Measurements from ENCODE around the gene SPATA12.
A peak's percentile ranks its signal among the peaks of the same experiment; 100 is the strongest.

SPATA12 gene

DNA sequence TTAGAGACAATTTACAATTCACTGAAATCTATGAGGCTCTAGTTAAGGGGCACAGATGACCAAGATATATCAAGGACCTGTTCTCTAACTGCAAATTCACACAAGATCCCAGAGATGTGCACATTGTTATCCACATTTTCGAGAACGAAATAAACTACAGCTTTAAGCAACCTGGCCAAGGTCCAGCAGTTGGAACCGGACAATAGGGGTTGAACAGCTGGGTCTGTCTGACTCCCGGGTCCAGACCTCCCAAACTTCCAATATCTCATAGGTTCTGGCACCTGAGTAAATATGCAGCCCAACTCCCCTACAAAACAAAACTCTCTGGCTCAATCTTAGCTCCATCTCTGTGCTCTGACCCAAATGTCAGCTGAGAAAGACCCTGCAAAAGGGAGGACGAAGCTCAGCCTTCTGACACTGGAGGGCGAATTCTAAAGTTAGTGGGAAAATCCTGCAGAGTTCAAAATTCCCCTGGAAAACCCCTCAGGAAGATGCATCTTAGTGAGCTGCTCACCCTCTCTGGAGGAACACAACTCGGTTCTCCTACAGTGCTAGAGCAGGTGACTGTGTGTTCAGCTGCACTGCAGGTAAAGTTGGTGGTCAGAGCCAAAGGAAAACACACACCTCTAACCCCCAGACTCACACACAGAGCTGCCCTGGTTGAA is 14.2 kb upstream of the SPATA12 start:
- no peak overlapping the region for H3K4me2 ChIP-seq (ENCODE audit: low read depth, low read length, poor library complexity, severe bottlenecking)

DNA sequence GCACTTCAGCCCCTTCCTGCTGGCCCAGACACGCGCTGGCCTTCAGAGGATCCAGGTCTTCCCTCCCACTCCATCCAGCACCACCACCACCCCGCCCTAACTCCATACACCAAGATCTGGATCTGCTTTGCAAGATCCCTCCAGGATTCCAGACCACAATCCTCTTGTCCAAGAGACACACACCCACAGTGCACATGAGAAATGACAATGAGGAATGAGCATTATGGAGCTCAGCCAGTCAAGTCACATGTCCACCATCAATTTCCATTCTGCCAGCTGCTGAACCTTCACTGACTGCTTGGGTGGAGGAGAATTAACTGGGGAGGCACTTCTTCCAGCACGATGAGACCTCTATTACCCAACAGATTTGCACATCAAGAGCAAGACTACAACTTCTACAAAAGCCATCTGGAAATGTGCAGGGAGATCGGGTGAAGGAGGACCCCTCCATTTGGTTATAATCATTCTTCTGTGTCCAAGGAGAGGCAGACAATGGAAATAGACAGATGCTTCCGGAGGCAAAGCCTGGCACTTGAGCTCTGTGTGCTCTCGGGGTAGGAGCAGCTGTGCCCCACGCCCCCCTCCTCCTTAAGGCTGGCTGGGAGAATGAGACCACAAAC is 12.3 kb upstream of the SPATA12 start:
- Histone ChIP-seq H3K4me1 (ENCODE audit: insufficient read depth, low read length, poor library complexity, severe bottlenecking) (peaks cover 9% of the 10 kb centered on the region), H3K4me2 (ENCODE audit: low read depth, low read length, poor library complexity, severe bottlenecking) (no peak overlapping the region), H3F3A (ENCODE audit: low read depth) (no peaks in the 10 kb centered on the region), H3K9me2 (replicated peaks; ENCODE audit: low read depth, low read length) (no peaks in the 10 kb centered on the region), H3K27me3 (ENCODE audit: insufficient read depth, low read length, poor library complexity, severe bottlenecking) (no peaks in the 10 kb centered on the region), H4K20me1 (ENCODE audit: insufficient read depth, low read length, poor library complexity, severe bottlenecking) (no peaks in the 10 kb centered on the region), H3K9me3 (ENCODE audit: insufficient read depth, low read depth, low read length) (no peaks in the 10 kb centered on the region), H3K36me3 (ENCODE audit: insufficient read depth, low read length) (no peaks in the 10 kb centered on the region), H2AFZ (ENCODE audit: low read length) (peak overlapping the region; percentile 54), H3K4me3 (ENCODE audit: low read length, poor library complexity, severe bottlenecking) (no peak overlapping the region), H3K9ac (ENCODE audit: low read depth, low read length, poor library complexity, severe bottlenecking) (peak overlapping the region; percentile 40), H3K79me2 (ENCODE audit: insufficient read depth, low read length) (no peaks in the 10 kb centered on the region)
- no peak for TF ChIP-seq EZH2phosphoT487 (IDR thresholded peaks at IDR 0.05; ENCODE audit: borderline replicate concordance)
- TF ChIP-seq, protein P1, sequence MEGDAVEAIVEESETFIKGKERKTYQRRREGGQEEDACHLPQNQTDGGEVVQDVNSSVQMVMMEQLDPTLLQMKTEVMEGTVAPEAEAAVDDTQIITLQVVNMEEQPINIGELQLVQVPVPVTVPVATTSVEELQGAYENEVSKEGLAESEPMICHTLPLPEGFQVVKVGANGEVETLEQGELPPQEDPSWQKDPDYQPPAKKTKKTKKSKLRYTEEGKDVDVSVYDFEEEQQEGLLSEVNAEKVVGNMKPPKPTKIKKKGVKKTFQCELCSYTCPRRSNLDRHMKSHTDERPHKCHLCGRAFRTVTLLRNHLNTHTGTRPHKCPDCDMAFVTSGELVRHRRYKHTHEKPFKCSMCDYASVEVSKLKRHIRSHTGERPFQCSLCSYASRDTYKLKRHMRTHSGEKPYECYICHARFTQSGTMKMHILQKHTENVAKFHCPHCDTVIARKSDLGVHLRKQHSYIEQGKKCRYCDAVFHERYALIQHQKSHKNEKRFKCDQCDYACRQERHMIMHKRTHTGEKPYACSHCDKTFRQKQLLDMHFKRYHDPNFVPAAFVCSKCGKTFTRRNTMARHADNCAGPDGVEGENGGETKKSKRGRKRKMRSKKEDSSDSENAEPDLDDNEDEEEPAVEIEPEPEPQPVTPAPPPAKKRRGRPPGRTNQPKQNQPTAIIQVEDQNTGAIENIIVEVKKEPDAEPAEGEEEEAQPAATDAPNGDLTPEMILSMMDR (conservative IDR thresholded peaks at IDR 0.05; ENCODE audit: low read length): no peak

More for the DNA sequence above, 14.2 kb upstream of the SPATA12 start:
- Histone ChIP-seq H4K20me1 (ENCODE audit: insufficient read depth, low read length, poor library complexity, severe bottlenecking) (no peaks in the 10 kb centered on the region), H3K9me2 (replicated peaks; ENCODE audit: low read depth, low read length) (no peaks in the 10 kb centered on the region), H3K4me1 (ENCODE audit: insufficient read depth, low read length, poor library complexity, severe bottlenecking) (peaks cover 9% of the 10 kb centered on the region), H3K27me3 (ENCODE audit: insufficient read depth, low read length, poor library complexity, severe bottlenecking) (no peaks in the 10 kb centered on the region), H3F3A (ENCODE audit: low read depth) (no peaks in the 10 kb centered on the region), H3K4me3 (ENCODE audit: low read length, poor library complexity, severe bottlenecking) (no peak overlapping the region), H3K79me2 (ENCODE audit: insufficient read depth, low read length) (no peaks in the 10 kb centered on the region), H2AFZ (ENCODE audit: low read length) (no peak overlapping the region), H3K36me3 (ENCODE audit: insufficient read depth, low read length) (no peaks in the 10 kb centered on the region), H3K9me3 (ENCODE audit: insufficient read depth, low read depth, low read length) (no peaks in the 10 kb centered on the region), H3K9ac (ENCODE audit: low read depth, low read length, poor library complexity, severe bottlenecking) (no peak overlapping the region)
- TF ChIP-seq, protein P1 (conservative IDR thresholded peaks at IDR 0.05; ENCODE audit: low read length): no peak
- no peak for TF ChIP-seq EZH2phosphoT487 (IDR thresholded peaks at IDR 0.05; ENCODE audit: borderline replicate concordance)

DNA sequence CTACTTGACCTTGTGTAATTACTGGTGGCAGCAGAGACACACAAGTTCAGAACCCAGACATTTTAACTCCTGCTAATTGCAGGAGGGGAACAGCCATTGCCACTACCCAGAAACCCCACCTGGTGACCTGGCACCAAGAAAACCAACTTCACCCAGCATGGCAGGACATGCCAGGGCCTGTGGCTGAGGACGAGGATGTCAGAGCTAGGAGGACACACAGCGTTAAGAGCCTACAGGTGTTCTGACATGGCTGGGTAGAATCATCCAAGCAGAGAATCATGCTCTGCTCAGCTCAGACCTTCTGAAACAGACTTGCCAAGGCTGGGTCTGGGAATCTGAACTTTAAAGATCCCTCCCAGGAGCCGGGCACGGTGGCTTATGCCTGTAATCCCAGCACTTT is 11.7 kb upstream of the SPATA12 start:
- Histone ChIP-seq H3K9me3 (ENCODE audit: insufficient read depth, low read depth, low read length) (no peaks in the 10 kb centered on the region), H3K4me2 (ENCODE audit: low read depth, low read length, poor library complexity, severe bottlenecking) (no peak overlapping the region), H3K4me3 (ENCODE audit: low read length, poor library complexity, severe bottlenecking) (no peak overlapping the region), H3K27me3 (ENCODE audit: insufficient read depth, low read length, poor library complexity, severe bottlenecking) (no peaks in the 10 kb centered on the region), H3K9me2 (replicated peaks; ENCODE audit: low read depth, low read length) (no peaks in the 10 kb centered on the region), H3K79me2 (ENCODE audit: insufficient read depth, low read length) (no peaks in the 10 kb centered on the region), H3K4me1 (ENCODE audit: insufficient read depth, low read length, poor library complexity, severe bottlenecking) (peaks cover 9% of the 10 kb centered on the region), H3K36me3 (ENCODE audit: insufficient read depth, low read length) (no peaks in the 10 kb centered on the region), H3F3A (ENCODE audit: low read depth) (no peaks in the 10 kb centered on the region), H3K9ac (ENCODE audit: low read depth, low read length, poor library complexity, severe bottlenecking) (peak overlapping the region; percentile 40), H2AFZ (ENCODE audit: low read length) (peak overlapping the region; percentile 54), H4K20me1 (ENCODE audit: insufficient read depth, low read length, poor library complexity, severe bottlenecking) (no peaks in the 10 kb centered on the region)
- TF ChIP-seq EZH2phosphoT487 (IDR thresholded peaks at IDR 0.05; ENCODE audit: borderline replicate concordance): no peak
- TF ChIP-seq, protein P1 (conservative IDR thresholded peaks at IDR 0.05; ENCODE audit: low read length): no peak
